IMR-90 (cell line): ENCODE measurements around the gene RTL9. TPM values are rescaled to one million over a fixed set of nuclear protein-coding genes. Genes with fewer than 3 reads are reported as not detected.

Source experiments
- ATAC-seq: fragments of 200-7000 bp; cut with Tn5 transposase; 2 replicates; pipeline ENCODE4 v1.9.1; 2020; ENCODE audit warnings: low read depth, mild to moderate bottlenecking, moderate library complexity
- BruUV-seq: library from RNA; stranded (reverse); fragments of 400-500 nt; replicated peaks from 2 replicates; lab custom pipeline; 2021; lab: Mats Ljungman, UMichigan
- CTCF ChIA-PET: fragments of 300-600 bp; formaldehyde crosslinking; extraction: SDS; loops from one replicate; lab custom pipeline; 2021; ENCODE audit warnings: antibody characterized with exemption; lab: Yijun Ruan, JAX
- POLR2A ChIA-PET: fragments of 300-600 bp; sonication (Branson Sonifier 250); formaldehyde crosslinking; loops from one replicate; lab custom pipeline; 2022; ENCODE audit warnings: antibody characterized with exemption; ENCODE audit not compliant: unreplicated experiment; lab: Charles Lee
- DNase-seq: peaks from one replicate; pipeline ENCODE4 v3.0.0; 2013
- H2AFZ ChIP-seq: replicated peaks from 2 replicates; pipeline ENCODE3; 2013; ENCODE audit warnings: low read length, mild to moderate bottlenecking; ENCODE audit not compliant: poor library complexity
- H2AK5ac ChIP-seq: 2 replicates; pipeline ENCODE4 v1.6.1; 2013; ENCODE audit warnings: low read depth, low read length, inconsistent platforms
- H2AK9ac ChIP-seq: replicated peaks from 2 replicates; pipeline ENCODE3; 2013; ENCODE audit warnings: mild to moderate bottlenecking, low read depth, low read length, moderate library complexity; ENCODE audit not compliant: poor library complexity
- H2BK120ac ChIP-seq: 2 replicates; pipeline ENCODE4 v1.6.1; 2013; ENCODE audit warnings: low read depth, low read length, inconsistent platforms
- H2BK15ac ChIP-seq: 3 replicates; pipeline ENCODE4 v1.6.1; 2013; ENCODE audit warnings: low read depth, low read length, inconsistent platforms
- H2BK20ac ChIP-seq: 2 replicates; pipeline ENCODE4 v1.6.1; 2013; ENCODE audit warnings: low read depth, mild to moderate bottlenecking, inconsistent platforms, low read length, moderate library complexity
- H2BK5ac ChIP-seq: 2 replicates; pipeline ENCODE4 v1.6.1; 2013; ENCODE audit warnings: mild to moderate bottlenecking, low read depth, low read length, inconsistent platforms; ENCODE audit not compliant: poor library complexity, severe bottlenecking
- H3K14ac ChIP-seq: replicated peaks from 2 replicates; pipeline ENCODE4 v1.6.1; 2013; ENCODE audit warnings: low read depth, low read length, inconsistent platforms
- H3K18ac ChIP-seq: 2 replicates; pipeline ENCODE4 v1.6.1; 2013; ENCODE audit warnings: low read depth, low read length, control low read depth
- H3K23ac ChIP-seq: 2 replicates; pipeline ENCODE4 v1.6.1; 2013; ENCODE audit warnings: low read depth, low read length, inconsistent platforms
- H3K27ac ChIP-seq: 2 replicates; pipeline ENCODE4 v1.5.1; 2013; ENCODE audit warnings: mild to moderate bottlenecking, control low read depth, low read length; ENCODE audit not compliant: insufficient read depth
- H3K27me3 ChIP-seq: 2 replicates; pipeline ENCODE4 v1.6.1; 2013; ENCODE audit warnings: low read length; ENCODE audit not compliant: control insufficient read depth, insufficient read depth
- H3K36me3 ChIP-seq: 2 replicates; pipeline ENCODE4 v1.6.1; 2013; ENCODE audit warnings: low read length, mixed read lengths; ENCODE audit not compliant: control insufficient read depth, insufficient read depth
- H3K4ac ChIP-seq: 2 replicates; pipeline ENCODE4 v1.6.1; 2013; ENCODE audit warnings: low read depth, low read length, inconsistent platforms
- H3K4me1 ChIP-seq: 2 replicates; pipeline ENCODE4 v1.6.1; 2013; ENCODE audit warnings: low read length, mixed read lengths; ENCODE audit not compliant: control insufficient read depth, insufficient read depth
- H3K4me2 ChIP-seq: 2 replicates; pipeline ENCODE4 v1.6.1; 2013; ENCODE audit warnings: low read depth, mild to moderate bottlenecking, control low read depth, low read length, moderate library complexity
- H3K4me3 ChIP-seq: 2 replicates; pipeline ENCODE4 v1.5.1; 2013; ENCODE audit warnings: low read depth, mild to moderate bottlenecking, control low read depth, low read length, moderate library complexity; ENCODE audit not compliant: insufficient read depth
- H3K56ac ChIP-seq: 2 replicates; pipeline ENCODE4 v1.6.1; 2013; ENCODE audit warnings: low read length, inconsistent platforms; ENCODE audit not compliant: insufficient read depth; ENCODE audit errors: extremely low read depth
- H3K79me1 ChIP-seq, 2 experiments: 2 replicates each; pipeline ENCODE4 v1.6.1; 2013; ENCODE audit warnings: low read length in 2 of 2, inconsistent platforms in 1 of 2, low read depth in 1 of 2
- H3K9ac ChIP-seq: 2 replicates; pipeline ENCODE4 v1.6.1; 2013; ENCODE audit warnings: low read depth, low read length, control low read depth
- H3K9me1 ChIP-seq: 2 replicates; pipeline ENCODE4 v1.6.1; 2013; ENCODE audit warnings: low read length, inconsistent platforms; ENCODE audit not compliant: insufficient read depth
- H3K9me3 ChIP-seq: 2 replicates; pipeline ENCODE4 v1.6.1; 2013; ENCODE audit warnings: low read length; ENCODE audit not compliant: control insufficient read depth, insufficient read depth
- H4K20me1 ChIP-seq: 2 replicates; pipeline ENCODE4 v1.6.1; 2013; ENCODE audit warnings: low read length, inconsistent platforms; ENCODE audit not compliant: insufficient read depth
- H4K5ac ChIP-seq: 2 replicates; pipeline ENCODE4 v1.6.1; 2013; ENCODE audit warnings: mild to moderate bottlenecking, low read depth, low read length, control low read depth
- H4K8ac ChIP-seq, 2 experiments: 2 replicates each; pipeline ENCODE4 v1.6.1; 2013; ENCODE audit warnings: low read depth in 2 of 2, low read length in 2 of 2, control low read depth in 1 of 2, inconsistent platforms in 1 of 2
- H4K91ac ChIP-seq: 2 replicates; pipeline ENCODE4 v1.6.1; 2013; ENCODE audit warnings: low read depth, low read length, inconsistent platforms; ENCODE audit not compliant: insufficient read depth
- BHLHE40 ChIP-seq: fragments of 150-350 bp; IDR thresholded peaks from 2 replicates; pipeline ENCODE4 v1.6.1; 2016; ENCODE audit warnings: mild to moderate bottlenecking, low read depth, low read length
- CEBPB ChIP-seq: IDR thresholded peaks from 2 replicates; pipeline ENCODE4 v1.6.1; 2012; ENCODE audit warnings: low read depth, low read length, improper control_type of control experiment
- CHD1 ChIP-seq: IDR thresholded peaks from 2 replicates; pipeline ENCODE4 v1.6.1; 2012; ENCODE audit warnings: low read depth, low read length, improper control_type of control experiment
- CTCF ChIP-seq: conservative IDR thresholded peaks from 2 replicates; pipeline ENCODE4 v1.5.1; 2012; ENCODE audit warnings: mild to moderate bottlenecking, low read depth, low read length, improper control_type of control experiment
- ELK1 ChIP-seq: fragments of 150-350 bp; IDR thresholded peaks from 2 replicates; pipeline ENCODE4 v1.6.1; 2016; ENCODE audit warnings: low read depth, mild to moderate bottlenecking, low read length, moderate library complexity, borderline replicate concordance
- FOS ChIP-seq: fragments of 150-350 bp; IDR thresholded peaks from 2 replicates; pipeline ENCODE4 v1.6.1; 2016; ENCODE audit warnings: low read depth, low read length
- MAFK ChIP-seq: IDR thresholded peaks from 2 replicates; pipeline ENCODE4 v1.6.1; 2012; ENCODE audit warnings: low read depth, low read length, improper control_type of control experiment
- MAZ ChIP-seq: IDR thresholded peaks from 2 replicates; pipeline ENCODE4 v1.6.1; 2012; ENCODE audit warnings: low read depth, mild to moderate bottlenecking, low read length, improper control_type of control experiment, moderate library complexity, borderline replicate concordance
- MXI1 ChIP-seq: IDR thresholded peaks from 2 replicates; pipeline ENCODE4 v1.6.1; 2012; ENCODE audit warnings: low read depth, mild to moderate bottlenecking, low read length, moderate library complexity, borderline replicate concordance
- NFE2L2 ChIP-seq: fragments of 150-350 bp; IDR thresholded peaks from 2 replicates; pipeline ENCODE4 v1.6.1; 2016; ENCODE audit warnings: low read depth, mild to moderate bottlenecking, low read length
- POLR2A ChIP-seq: IDR thresholded peaks from 2 replicates; pipeline ENCODE4 v1.6.1; 2012; ENCODE audit warnings: mild to moderate bottlenecking, low read depth, low read length
- RAD21 ChIP-seq: IDR thresholded peaks from 2 replicates; pipeline ENCODE4 v1.6.1; 2012; ENCODE audit warnings: low read length, improper control_type of control experiment
- RCOR1 ChIP-seq: IDR thresholded peaks from 2 replicates; pipeline ENCODE4 v1.6.1; 2012; ENCODE audit warnings: mild to moderate bottlenecking, low read length, improper control_type of control experiment; ENCODE audit not compliant: insufficient replicate concordance
- RFX5 ChIP-seq: IDR thresholded peaks from 2 replicates; pipeline ENCODE4 v1.8.0; 2012; ENCODE audit warnings: low read depth, mild to moderate bottlenecking, low read length, moderate library complexity
- SMC3 ChIP-seq: fragments of 150-350 bp; IDR thresholded peaks from 2 replicates; pipeline ENCODE4 v1.6.1; 2016; ENCODE audit warnings: low read depth, mild to moderate bottlenecking, antibody characterized with exemption, low read length, moderate library complexity
- USF2 ChIP-seq: fragments of 150-350 bp; IDR thresholded peaks from 2 replicates; pipeline ENCODE4 v1.6.1; 2017; ENCODE audit warnings: mild to moderate bottlenecking, antibody characterized with exemption, low read length, low read depth
- WGBS, 2 experiments: methylation state at CpG; one replicate each; pipeline versions ENCODE4 v1.1.5 to v1.1.7; 2013; ENCODE audit warnings: missing lambda C conversion rate in 2 of 2; ENCODE audit not compliant: insufficient read length in 1 of 2; ENCODE audit errors: extremely low coverage in 2 of 2; 5-methylcytosine and 5-hydroxymethylcytosine counted together
- dilution Hi-C: fragments of 300-500 bp; cut with HindIII; formaldehyde crosslinking; loops from one replicate; pipeline ENCODE4 v1.14.3; 2018; ENCODE audit warnings: low sequenced_read_pairs; ENCODE audit not compliant: unreplicated experiment
- in situ Hi-C: fragments of 300-500 bp; cut with MboI; formaldehyde crosslinking; loops from 3 replicates; pipeline ENCODE4 v1.14.3; 2019; ENCODE audit warnings: low sequenced_read_pairs, inconsistent platforms, mixed read lengths
- intact Hi-C: fragments of 100-400 bp; cut with micrococcal nuclease; formaldehyde crosslinking; loops from 2 replicates; pipeline ENCODE4 v1.10.0; 2022
- polyA plus RNA-seq, 3 experiments: library from polyadenylated mRNA; depleted of rRNA; stranded (reverse); fragments of >200 nt; gene quantifications; 2 replicates each; pipeline ENCODE4 v1.2.3, GENCODE V29; 2012; ENCODE audit warnings: low replicate concordance in 1 of 3
- total RNA-seq: library from RNA; depleted of rRNA; stranded (reverse); fragments of >200 nt; gene quantifications from 2 replicates; pipeline ENCODE4 v1.2.3, GENCODE V29; 2012

RTL9 gene
- total and polyA plus RNA-seq, 2 of the 4 experiments (the other 2 are of a cell fraction), result 0.26 to 0.90 TPM

- no peak overlapping the region for H2BK120ac ChIP-seq
- no TSS peak for BruUV-seq
- ATAC-seq (no peak), DNase-seq (no peak)
- H4K91ac ChIP-seq, result no peak overlapping the region
- intact Hi-C loops, result no loop called here
- no peak overlapping the region for H2BK20ac ChIP-seq
- no peak overlapping the region for H3K23ac ChIP-seq
- ChIA-PET POLR2A (no interaction called here), CTCF (no interaction called here)
- H4K20me1 ChIP-seq, result no peaks in the 10 kb centered on the region
- H2BK5ac ChIP-seq, result no peak overlapping the region
- no peaks in the 10 kb centered on the region for H3K27me3 ChIP-seq
- dilution Hi-C loops, result no loop called here
- no peaks in the 10 kb centered on the region for H3K9me1 ChIP-seq
- H3K9me3 ChIP-seq, result peaks cover 3% of the 10 kb centered on the region; the same call in 1 of the 2 replicates
- H3K4me1 ChIP-seq, result no peaks in the 10 kb centered on the region
- H3K4me2 ChIP-seq, result no peak overlapping the region
- no peak overlapping the region for H3K4ac ChIP-seq
- no peak overlapping the region for H4K8ac ChIP-seq
- no peak overlapping the region for H3K18ac ChIP-seq
- no CpG with 5 or more reads among the region's 1 CpG for WGBS, 2 experiments
- H2AFZ ChIP-seq, result no peak overlapping the region
- no peak overlapping the region for H3K27ac ChIP-seq
- TF ChIP-seq MAZ, result no peak
- TF ChIP-seq MXI1, result no peak
- no peak for TF ChIP-seq NFE2L2
- TF ChIP-seq CEBPB, result no peak
- no peak for TF ChIP-seq RFX5
- TF ChIP-seq CTCF, result no peak
- TF ChIP-seq RCOR1, result no peak
- no peak for TF ChIP-seq RAD21
- no peak for TF ChIP-seq USF2
- no peak for TF ChIP-seq CHD1
- TF ChIP-seq ELK1, result no peak
- TF ChIP-seq FOS, result no peak
- TF ChIP-seq BHLHE40, result no peak
- TF ChIP-seq SMC3, result no peak
- TF ChIP-seq MAFK, result no peak
- TF ChIP-seq POLR2A, result no peak
- H3K79me1 ChIP-seq, result no peaks in the 10 kb centered on the region
- H4K5ac ChIP-seq, result no peak overlapping the region
- no peak overlapping the region for H3K9ac ChIP-seq
- no peak overlapping the region for H3K4me3 ChIP-seq
- no peak overlapping the region for H3K14ac ChIP-seq
- no peaks in the 10 kb centered on the region for H3K36me3 ChIP-seq
- no peak overlapping the region for H3K56ac ChIP-seq
- H2BK15ac ChIP-seq, result no peak overlapping the region
- no peak overlapping the region for H2AK9ac ChIP-seq
- in situ Hi-C loops, result no loop called here
- H2AK5ac ChIP-seq, result no peak overlapping the region
Measured at GRCh38 chrX:110327336-110327735, 31.3 kb upstream of the RTL9 start.
